Measurements from ENCODE around the gene BSND.
A peak's percentile ranks its signal among the peaks of the same experiment; 100 is the strongest.

Gene BSND

GRCh38 chr1:54995835-54996234, 2.9 kb upstream of the BSND start:
- TF ChIP-seq CTCF (IDR thresholded peaks at IDR 0.05; ENCODE audit: low read length), result no peak
- no peak for TF ChIP-seq EZH2 (optimal IDR thresholded peaks at IDR 0.05; ENCODE audit: low read depth, low read length)
- TF ChIP-seq EZH2phosphoT487 (IDR thresholded peaks at IDR 0.05; ENCODE audit: low read length), result no peak
- Histone ChIP-seq H4K20me1 (ENCODE audit: insufficient read depth, low read length) (no peaks in the 10 kb centered on the region), H3K27ac (ENCODE audit: low read length) (no peak overlapping the region), H3K36me3 (replicated peaks; ENCODE audit: insufficient read depth, low read length) (no peaks in the 10 kb centered on the region), H3K9me2 (replicated peaks; ENCODE audit: insufficient read depth, low read length) (no peaks in the 10 kb centered on the region), H3F3A (ENCODE audit: insufficient read depth, low read length) (no peaks in the 10 kb centered on the region), H3K9me3 (replicated peaks; ENCODE audit: insufficient read depth, low read length) (no peaks in the 10 kb centered on the region), H2AFZ (ENCODE audit: low read length) (peak overlapping the region; percentile 73), H3K27me3 (replicated peaks; ENCODE audit: insufficient read depth, low read length) (no peaks in the 10 kb centered on the region; the same call in 1 of the 2 replicates), H3K4me1 (ENCODE audit: low read length) (no peaks in the 10 kb centered on the region), H3K79me2 (ENCODE audit: low read length) (no peaks in the 10 kb centered on the region), H3K4me3 (ENCODE audit: low read length) (0 out of 2 replicates have a peak overlapping the region, but pooled peaks have one; percentile 18), H3K9ac (ENCODE audit: low read length) (no peak overlapping the region), H3K4me2 (ENCODE audit: low read depth, low read length) (peak overlapping the region; percentile 86)
- no peak for DNase-seq

- Histone ChIP-seq H3K9me3 (replicated peaks; ENCODE audit: insufficient read depth, low read length) (no peaks in the 10 kb centered on the region), H2AFZ (ENCODE audit: low read length) (peak overlapping the region; percentile 73), H3K9ac (ENCODE audit: low read length) (no peak overlapping the region; the same call in 1 of the 2 replicates), H3K27me3 (replicated peaks; ENCODE audit: insufficient read depth, low read length) (no peaks in the 10 kb centered on the region; the same call in 1 of the 2 replicates), H3K36me3 (replicated peaks; ENCODE audit: insufficient read depth, low read length) (no peaks in the 10 kb centered on the region), H3K4me1 (ENCODE audit: low read length) (no peaks in the 10 kb centered on the region), H3K9me2 (replicated peaks; ENCODE audit: insufficient read depth, low read length) (no peaks in the 10 kb centered on the region), H3K27ac (ENCODE audit: low read length) (no peak overlapping the region), H3K4me2 (ENCODE audit: low read depth, low read length) (peak overlapping the region; percentile 86), H3K79me2 (ENCODE audit: low read length) (no peaks in the 10 kb centered on the region), H3F3A (ENCODE audit: insufficient read depth, low read length) (no peaks in the 10 kb centered on the region), H3K4me3 (ENCODE audit: low read length) (peak overlapping the region; percentile 41), H4K20me1 (ENCODE audit: insufficient read depth, low read length) (no peaks in the 10 kb centered on the region)
- peak; percentile 83 for DNase-seq
- TF ChIP-seq CTCF (IDR thresholded peaks at IDR 0.05; ENCODE audit: low read length), result peak; percentile 89
- TF ChIP-seq EZH2phosphoT487 (IDR thresholded peaks at IDR 0.05; ENCODE audit: low read length), result no peak
- no peak for TF ChIP-seq EZH2 (optimal IDR thresholded peaks at IDR 0.05; ENCODE audit: low read depth, low read length)
Measured at GRCh38 chr1:54996359-54996868, 2.3 kb upstream of the BSND start.

GRCh38 chr1:54996869-54997710, 1.6 kb upstream of the BSND start:
- Histone ChIP-seq H3K27me3 (replicated peaks; ENCODE audit: insufficient read depth, low read length) (no peaks in the 10 kb centered on the region; the same call in 1 of the 2 replicates), H3K9me3 (replicated peaks; ENCODE audit: insufficient read depth, low read length) (no peaks in the 10 kb centered on the region), H3K4me1 (ENCODE audit: low read length) (no peaks in the 10 kb centered on the region), H3K9ac (ENCODE audit: low read length) (no peak overlapping the region; the same call in 1 of the 2 replicates), H2AFZ (ENCODE audit: low read length) (peak overlapping the region; percentile 73; the same call in 1 of the 2 replicates), H3K4me2 (ENCODE audit: low read depth, low read length) (peak overlapping the region; percentile 86; the same call in 1 of the 2 replicates), H3K9me2 (replicated peaks; ENCODE audit: insufficient read depth, low read length) (no peaks in the 10 kb centered on the region), H3K4me3 (ENCODE audit: low read length) (peak overlapping the region; percentile 41; the same call in 1 of the 2 replicates), H3K36me3 (replicated peaks; ENCODE audit: insufficient read depth, low read length) (no peaks in the 10 kb centered on the region), H3F3A (ENCODE audit: insufficient read depth, low read length) (no peaks in the 10 kb centered on the region), H4K20me1 (ENCODE audit: insufficient read depth, low read length) (no peaks in the 10 kb centered on the region), H3K27ac (ENCODE audit: low read length) (no peak overlapping the region), H3K79me2 (ENCODE audit: low read length) (no peaks in the 10 kb centered on the region)
- DNase-seq, result no peak
- TF ChIP-seq EZH2 (optimal IDR thresholded peaks at IDR 0.05; ENCODE audit: low read depth, low read length) (no peak), CTCF (IDR thresholded peaks at IDR 0.05; ENCODE audit: low read length) (no peak), EZH2phosphoT487 (IDR thresholded peaks at IDR 0.05; ENCODE audit: low read length) (no peak)
